Thyroid gland (tissue), 4 donors: ENCODE measurements around the gene PRR33. TPM values are rescaled to one million over a fixed set of nuclear protein-coding genes. Genes with fewer than 3 reads are reported as not detected.

Source experiments
- DNase-seq, 2 donors: peaks; one replicate each; pipeline ENCODE4 v3.0.0-alpha.2; 2019
- H3K27ac ChIP-seq, 3 donors: fragments of 200-600 bp; sonication (generic); 1 replicate in 2 of 3; 2 replicates in 1 of 3; pipeline ENCODE4 v1.5.1; 2016 to 2019; ENCODE audit warnings: mild to moderate bottlenecking in 1 of 3, moderate library complexity in 1 of 3
- H3K27me3 ChIP-seq: fragments of 200-600 bp; sonication (generic); one replicate; pipeline ENCODE4 v1.5.1; 2019
- H3K36me3 ChIP-seq, 2 donors: fragments of 200-600 bp; sonication (generic); one replicate each; pipeline ENCODE4 v1.5.1; 2016 to 2019
- H3K4me1 ChIP-seq, 2 donors: fragments of 200-600 bp; sonication (generic); one replicate each; pipeline ENCODE4 v1.5.1; 2017 to 2019
- H3K4me3 ChIP-seq, 3 donors: fragments of 200-600 bp; sonication (generic); replicated peaks in 1 of 3; 1 replicate in 2 of 3; 2 replicates in 1 of 3; pipeline ENCODE4 v1.5.1; 2016; ENCODE audit warnings: mild to moderate bottlenecking in 1 of 3
- H3K9me3 ChIP-seq: fragments of 200-600 bp; sonication (generic); one replicate; pipeline ENCODE4 v1.5.1; 2017
- POLR2A ChIP-seq, 2 donors: fragments of 450-650 bp; IDR thresholded peaks; one replicate each; pipeline ENCODE4 v1.6.1; 2017; ENCODE audit warnings: antibody characterized with exemption in 2 of 2, mild to moderate bottlenecking in 2 of 2, moderate library complexity in 1 of 2
- WGBS, 2 donors: methylation state at CpG; one replicate each; pipeline ENCODE4 v1.1.5; 2017; 5-methylcytosine and 5-hydroxymethylcytosine counted together
- intact Hi-C: fragments of 100-400 bp; cut with DNase I; formaldehyde crosslinking; loops from one replicate; pipeline ENCODE4 v1.15.1; 2023
- total RNA-seq, 4 donors: library from RNA; depleted of rRNA; stranded (reverse); fragments of >200 nt; gene quantifications; one replicate each; pipeline ENCODE4 v1.2.3, GENCODE V29; 2016
- TF ChIP-seq, protein P1 (sequence below), 6 experiments: fragments of 200-600 bp in 3 of 6; fragments of 450-650 bp in 3 of 6; sonication (generic) in 3 of 6; IDR thresholded peaks; one replicate each; pipeline ENCODE4 v1.5.1; 2016 to 2019; ENCODE audit warnings: antibody characterized with exemption in 6 of 6, mild to moderate bottlenecking in 2 of 6, inconsistent platforms in 1 of 6, moderate library complexity in 1 of 6

Gene PRR33
- total RNA-seq, 4 donors from 2014 or later = not detected

DNA sequence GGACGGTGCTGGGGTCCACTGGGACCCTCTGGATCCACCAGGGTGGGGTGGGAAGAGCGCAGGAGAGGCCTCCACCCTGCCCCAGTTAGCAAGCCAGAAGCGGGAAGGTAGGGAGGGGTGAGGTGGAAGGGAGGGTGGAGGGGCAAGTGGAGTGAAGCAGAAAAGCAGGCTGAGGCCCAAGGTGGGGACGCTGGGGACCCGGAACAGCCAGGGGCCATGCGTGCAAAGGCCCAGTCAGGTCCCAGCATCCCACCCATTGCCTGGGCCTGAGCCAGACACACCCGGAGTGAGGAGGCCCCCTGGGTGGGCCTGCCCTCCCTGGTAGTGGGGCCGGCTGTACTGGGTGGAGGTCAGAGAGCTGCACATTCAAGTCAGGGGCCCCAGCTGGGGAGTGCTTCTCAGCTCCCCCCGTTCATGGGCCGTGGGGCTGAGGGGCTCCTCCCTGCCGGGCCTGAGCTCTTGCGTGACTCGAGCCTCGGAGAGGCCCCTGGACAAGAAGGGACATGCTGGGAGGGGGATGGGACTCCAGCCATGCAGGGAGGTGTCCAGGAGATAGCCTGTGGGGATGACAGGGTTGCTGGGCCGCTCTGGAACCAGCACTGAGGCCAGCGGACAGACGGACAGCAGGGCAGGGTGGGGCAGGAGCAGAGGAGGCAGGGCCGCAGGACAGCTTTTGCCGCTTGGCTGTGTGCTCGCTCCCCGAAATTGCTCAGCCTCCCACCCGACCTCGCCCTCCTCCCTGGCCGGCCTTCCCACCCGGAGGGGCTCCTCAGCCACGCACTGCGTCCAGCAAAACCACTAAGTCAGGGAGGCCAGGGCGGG lies 35.5 kb upstream of the PRR33 start:
- no peak overlapping the region for H3K4me3 ChIP-seq
- no peaks in the 10 kb centered on the region for H3K27me3 ChIP-seq
- no peak for DNase-seq
- no peaks in the 10 kb centered on the region for H3K36me3 ChIP-seq
- no peak for TF ChIP-seq POLR2A (IDR thresholded peaks at IDR 0.05)
- TF ChIP-seq, protein P1, sequence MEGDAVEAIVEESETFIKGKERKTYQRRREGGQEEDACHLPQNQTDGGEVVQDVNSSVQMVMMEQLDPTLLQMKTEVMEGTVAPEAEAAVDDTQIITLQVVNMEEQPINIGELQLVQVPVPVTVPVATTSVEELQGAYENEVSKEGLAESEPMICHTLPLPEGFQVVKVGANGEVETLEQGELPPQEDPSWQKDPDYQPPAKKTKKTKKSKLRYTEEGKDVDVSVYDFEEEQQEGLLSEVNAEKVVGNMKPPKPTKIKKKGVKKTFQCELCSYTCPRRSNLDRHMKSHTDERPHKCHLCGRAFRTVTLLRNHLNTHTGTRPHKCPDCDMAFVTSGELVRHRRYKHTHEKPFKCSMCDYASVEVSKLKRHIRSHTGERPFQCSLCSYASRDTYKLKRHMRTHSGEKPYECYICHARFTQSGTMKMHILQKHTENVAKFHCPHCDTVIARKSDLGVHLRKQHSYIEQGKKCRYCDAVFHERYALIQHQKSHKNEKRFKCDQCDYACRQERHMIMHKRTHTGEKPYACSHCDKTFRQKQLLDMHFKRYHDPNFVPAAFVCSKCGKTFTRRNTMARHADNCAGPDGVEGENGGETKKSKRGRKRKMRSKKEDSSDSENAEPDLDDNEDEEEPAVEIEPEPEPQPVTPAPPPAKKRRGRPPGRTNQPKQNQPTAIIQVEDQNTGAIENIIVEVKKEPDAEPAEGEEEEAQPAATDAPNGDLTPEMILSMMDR (IDR thresholded peaks at IDR 0.05) = no peak
- 68 to 76% methylated on average over 17 to 26 of the region's 28 CpGs for WGBS, 2 donors
- intact Hi-C loops = no loop called here
- H3K9me3 ChIP-seq = no peaks in the 10 kb centered on the region
- H3K4me1 ChIP-seq = peaks cover 6 to 10% of the 10 kb centered on the region in 2 donors
- H3K27ac ChIP-seq = no peak overlapping the region

DNA sequence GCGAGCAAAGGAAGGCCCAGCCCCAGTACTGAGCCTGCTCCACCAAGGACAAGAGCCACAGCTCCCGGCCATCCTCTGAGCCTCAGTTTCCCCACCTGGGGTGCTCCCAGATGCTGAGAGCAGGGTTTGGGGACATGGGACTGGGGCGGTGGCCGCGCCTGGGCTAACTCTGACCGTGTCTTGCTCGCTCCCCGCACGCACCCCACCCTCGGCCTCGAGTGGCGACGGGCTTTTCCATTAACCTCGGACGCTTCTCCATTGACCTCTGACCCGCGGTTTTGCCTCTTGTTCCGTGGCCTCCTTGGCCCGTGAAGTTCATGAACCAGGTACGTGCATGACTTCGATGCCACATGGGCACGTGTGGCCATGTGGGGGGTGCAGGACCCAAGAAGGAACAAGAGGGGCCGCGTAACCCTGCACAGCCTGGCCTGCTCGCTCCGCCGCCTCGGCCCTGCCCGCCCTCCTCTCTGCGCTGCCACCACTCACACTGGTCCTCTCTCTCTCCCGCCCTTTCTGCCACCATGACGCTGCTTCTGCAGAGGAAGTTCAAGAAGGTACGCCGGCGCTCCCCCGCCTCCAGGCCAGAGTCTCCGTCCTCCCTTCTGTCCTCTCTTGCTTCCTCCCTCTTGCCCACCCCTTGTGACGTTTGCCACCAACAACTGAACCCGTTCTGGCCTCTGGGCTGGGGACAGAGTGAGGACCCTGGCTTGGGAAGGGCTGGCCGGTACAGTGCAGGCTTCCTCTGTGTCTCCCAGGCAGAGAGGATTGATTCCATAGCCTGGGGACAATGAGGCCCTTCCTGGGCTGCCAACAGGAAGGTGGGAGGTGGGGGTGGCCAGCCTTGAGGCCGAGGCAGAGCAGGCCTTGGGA lies 34.7 kb upstream of the PRR33 start:
- Histone ChIP-seq H3K36me3 (no peaks in the 10 kb centered on the region), H3K9me3 (no peaks in the 10 kb centered on the region), H3K27me3 (no peaks in the 10 kb centered on the region), H3K4me3 (no peak overlapping the region), H3K4me1 (peaks cover 6 to 10% of the 10 kb centered on the region in 2 donors), H3K27ac (no peak overlapping the region)
- intact Hi-C loops = no loop called here
- DNase-seq = no peak
- 90 to 91% methylated on average over 40 of the region's 41 CpGs for whole genome bisulfite sequencing, 2 donors
- TF ChIP-seq, protein P1 (IDR thresholded peaks at IDR 0.05) = no peak
- TF ChIP-seq POLR2A (IDR thresholded peaks at IDR 0.05) = no peak

DNA sequence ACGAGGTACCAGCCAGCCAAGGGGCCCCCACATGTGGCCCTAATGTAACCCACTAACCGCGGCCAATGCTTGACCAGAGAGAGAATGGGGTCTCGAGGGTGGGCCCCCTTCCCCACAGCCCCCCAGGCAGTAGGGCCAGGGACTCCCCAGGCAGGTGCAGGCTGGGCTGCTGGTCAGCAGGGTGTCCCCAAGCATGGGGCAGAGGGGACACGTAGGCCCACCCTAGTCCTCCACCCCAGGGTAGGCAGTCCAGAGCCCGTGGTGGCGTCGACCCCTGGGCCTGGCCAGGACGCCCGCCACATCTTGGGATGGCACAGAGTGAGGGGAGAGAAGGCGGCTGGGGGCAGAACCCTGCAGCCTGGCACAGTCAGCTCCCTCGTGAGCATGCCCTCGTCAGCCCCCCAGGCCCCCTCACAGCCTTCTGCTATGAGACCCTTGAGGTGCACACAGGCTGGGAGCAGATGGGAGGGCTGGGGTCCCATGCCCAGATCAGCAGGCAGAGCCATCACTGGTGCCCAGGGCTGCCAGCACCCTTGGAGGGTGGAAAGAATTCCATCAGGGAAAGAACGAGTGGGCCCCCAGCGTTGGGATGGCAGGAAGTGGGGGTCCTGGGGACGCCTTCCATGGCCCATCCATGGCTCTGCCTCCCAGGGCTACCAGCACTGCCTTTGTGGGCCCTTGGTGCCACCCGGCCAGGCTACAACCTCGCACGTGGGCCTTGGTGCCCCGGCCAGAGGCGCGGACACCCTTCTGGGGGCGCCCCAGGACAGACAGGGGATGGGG lies 33.9 kb upstream of the PRR33 start:
- Histone ChIP-seq H3K4me1 (peaks cover 6 to 10% of the 10 kb centered on the region in 2 donors), H3K27me3 (no peaks in the 10 kb centered on the region), H3K4me3 (no peak overlapping the region), H3K9me3 (no peaks in the 10 kb centered on the region), H3K36me3 (no peaks in the 10 kb centered on the region), H3K27ac (no peak overlapping the region)
- DNase-seq = no peak
- 90 to 92% methylated on average over 11 to 18 of the region's 23 CpGs for WGBS, 2 donors
- intact Hi-C loops = no loop called here
- no peak for TF ChIP-seq POLR2A (IDR thresholded peaks at IDR 0.05)
- TF ChIP-seq, protein P1 (IDR thresholded peaks at IDR 0.05) = no peak

DNA sequence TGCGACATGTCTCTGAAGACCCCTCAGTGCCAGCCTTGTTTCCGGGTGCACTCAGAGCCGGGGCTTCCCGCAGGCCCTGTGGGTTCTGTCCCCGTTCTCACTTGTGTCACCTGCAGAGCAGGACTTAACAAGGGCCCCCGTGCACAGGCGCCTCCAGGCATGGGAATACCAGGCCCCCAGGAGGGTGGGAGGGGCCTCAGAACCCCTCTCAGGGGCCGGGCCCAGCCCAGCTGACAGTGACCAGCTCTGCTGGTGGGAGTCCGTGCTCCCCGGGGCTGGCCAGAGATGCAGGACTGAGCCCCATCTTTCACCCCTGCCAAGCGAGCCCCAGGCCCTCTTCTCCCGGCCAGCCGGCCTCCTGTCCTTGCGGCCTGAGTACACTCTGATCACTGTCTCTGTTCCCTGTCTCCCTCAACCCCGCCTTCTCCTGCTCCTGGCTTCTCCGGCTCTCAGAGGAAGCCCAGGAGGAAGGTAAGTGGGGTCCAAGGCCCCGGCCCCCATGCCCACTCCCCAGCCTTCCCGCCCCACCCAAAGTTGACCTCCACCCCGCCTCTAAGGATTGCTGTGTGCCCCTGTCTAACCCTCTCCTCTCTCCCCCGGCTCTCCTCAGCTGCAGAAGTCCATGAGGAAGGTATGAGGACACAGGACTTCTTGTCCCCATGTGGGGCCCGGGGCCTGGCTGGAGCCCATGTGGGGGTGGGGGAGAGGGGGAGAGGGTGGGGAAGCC lies 33.1 kb upstream of the PRR33 start:
- no peak overlapping the region for H3K27ac ChIP-seq
- intact Hi-C loops = no loop called here
- no peaks in the 10 kb centered on the region for H3K36me3 ChIP-seq
- H3K27me3 ChIP-seq = no peaks in the 10 kb centered on the region
- no peak for DNase-seq
- peaks cover 6 to 10% of the 10 kb centered on the region in 2 donors for H3K4me1 ChIP-seq
- H3K4me3 ChIP-seq = no peak overlapping the region
- TF ChIP-seq POLR2A (IDR thresholded peaks at IDR 0.05) = no peak
- TF ChIP-seq, protein P1 (IDR thresholded peaks at IDR 0.05) = no peak
- H3K9me3 ChIP-seq = no peaks in the 10 kb centered on the region
- WGBS, 2 donors = 85 to 87% methylated on average over 13 of the region's 21 CpGs
